Spleen (tissue), 13 donors: ENCODE measurements around the gene AKAP10. TPM values are rescaled to one million over a fixed set of nuclear protein-coding genes. Genes with fewer than 3 reads are reported as not detected.
"Not testable (repeated sequence)": the region's sequence is repeated elsewhere in the genome, so short reads cannot be mapped to it uniquely, and the experiment has no call there.

ENCODE experiments used
- DNase-seq: peaks from one replicate; pipeline ENCODE4 v3.0.0-alpha.2; 2020
- H3K27ac ChIP-seq, 8 donors: fragments of 200-600 bp; sonication (generic) in 7 of 8; 1 replicate in 4 of 8; 2 replicates in 4 of 8; pipeline versions ENCODE4 v1.5.0 to v1.8.0; 2016 to 2021; ENCODE audit warnings: inconsistent platforms in 4 of 8, mild to moderate bottlenecking in 4 of 8, moderate library complexity in 1 of 8
- H3K27me3 ChIP-seq, 7 donors: fragments of 200-600 bp; sonication (generic) in 6 of 7; replicated peaks in 1 of 7; 1 replicate in 4 of 7; 2 replicates in 3 of 7; pipeline versions ENCODE4 v1.5.0 to v1.8.0; 2016 to 2021; ENCODE audit warnings: inconsistent platforms in 3 of 7, mild to moderate bottlenecking in 1 of 7
- H3K36me3 ChIP-seq, 6 donors: fragments of 200-600 bp; sonication (generic) in 5 of 6; 1 replicate in 4 of 6; 2 replicates in 2 of 6; pipeline versions ENCODE4 v1.5.0 to v1.8.0; 2016 to 2021; ENCODE audit warnings: inconsistent platforms in 2 of 6
- H3K4me1 ChIP-seq, 6 donors: fragments of 200-600 bp; sonication (generic) in 5 of 6; 1 replicate in 3 of 6; 2 replicates in 3 of 6; pipeline versions ENCODE4 v1.5.0 to v1.8.0; 2016 to 2021; ENCODE audit warnings: inconsistent platforms in 3 of 6
- H3K4me3 ChIP-seq, 8 donors: fragments of 200-600 bp; sonication (generic) in 7 of 8; 1 replicate in 4 of 8; 2 replicates in 4 of 8; pipeline versions ENCODE4 v1.5.0 to v1.8.0; 2016 to 2021; ENCODE audit warnings: inconsistent platforms in 4 of 8, mild to moderate bottlenecking in 4 of 8, moderate library complexity in 2 of 8
- H3K9me3 ChIP-seq, 8 donors: fragments of 200-600 bp; sonication (generic) in 7 of 8; 1 replicate in 4 of 8; 2 replicates in 4 of 8; pipeline versions ENCODE4 v1.5.0 to v1.8.0; 2016 to 2021; ENCODE audit warnings: inconsistent platforms in 4 of 8
- POLR2A ChIP-seq, 3 donors: fragments of 450-650 bp; IDR thresholded peaks; one replicate each; pipeline ENCODE4 v1.5.1; 2017; ENCODE audit warnings: antibody characterized with exemption in 3 of 3, mild to moderate bottlenecking in 1 of 3
- POLR2AphosphoS5 ChIP-seq, 3 donors: sonication (generic); formaldehyde crosslinking; IDR thresholded peaks; one replicate each; pipeline ENCODE4 v1.5.1; 2017; ENCODE audit warnings: antibody characterized with exemption in 3 of 3
- WGBS, 5 donors: extraction: QIAGEN DNeasy Blood & Tissue Kit in 3 of 5; methylation state at CpG; one replicate each; pipeline versions ENCODE4 v1.1.5 to v1.1.7; 2013 to 2018; 5-methylcytosine and 5-hydroxymethylcytosine counted together
- intact Hi-C: fragments of 100-400 bp; cut with DNase I; formaldehyde crosslinking; loops from one replicate; pipeline ENCODE4 v1.15.0; 2023; ENCODE audit warnings: low total_unique reads
- long read RNA-seq, 2 donors: transcript quantifications; one replicate each; lab custom pipeline, GENCODE V29; 2026
- polyA plus RNA-seq, 3 donors: library from polyadenylated mRNA; stranded (reverse); fragments of 200-250 nt; gene quantifications; one replicate each; pipeline ENCODE4 v1.2.1, GENCODE V29; 2013
- total RNA-seq, 7 donors: library from RNA; depleted of rRNA in 3 of 7; stranded (reverse); fragments of >200 nt in 3 of 7; fragmentation: NEBNext Ultra II Directional in 4 of 7; extraction: Animal tissue kit (Norgen Biotek cat#: 25700) in 4 of 7; gene quantifications; one replicate each; pipeline versions ENCODE4 v1.1.0 to v1.2.1, GENCODE V29; 2016 to 2021
- TF ChIP-seq, protein P1 (sequence below), 11 experiments: fragments of 200-600 bp in 7 of 11; fragments of 450-650 bp in 4 of 11; sonication (generic) in 4 of 11; IDR thresholded peaks in 8 of 11; conservative IDR thresholded peaks in 3 of 11; 1 replicate in 7 of 11; 2 replicates in 4 of 11; pipeline versions ENCODE4 v1.4.0 to v1.8.0; 2016 to 2021; ENCODE audit warnings: antibody characterized with exemption in 11 of 11, inconsistent platforms in 4 of 11, mild to moderate bottlenecking in 1 of 11
- donor health status: healthy with polysubstance abuse.
- donor health status: DM: no; HTN: no; CAD: no; lungs with moderate emphysema.
- donor health status: DM: no; HTN: no; CAD: no.
- donor health status: Bipolar disorder and iron deficiency.
- donor health status: healthy.
- donor health status: DM: no; HTN: no; CAD: no.
- donor health status: DM: yes; HTN: yes; CAD: no.

AKAP10 gene, protein sequence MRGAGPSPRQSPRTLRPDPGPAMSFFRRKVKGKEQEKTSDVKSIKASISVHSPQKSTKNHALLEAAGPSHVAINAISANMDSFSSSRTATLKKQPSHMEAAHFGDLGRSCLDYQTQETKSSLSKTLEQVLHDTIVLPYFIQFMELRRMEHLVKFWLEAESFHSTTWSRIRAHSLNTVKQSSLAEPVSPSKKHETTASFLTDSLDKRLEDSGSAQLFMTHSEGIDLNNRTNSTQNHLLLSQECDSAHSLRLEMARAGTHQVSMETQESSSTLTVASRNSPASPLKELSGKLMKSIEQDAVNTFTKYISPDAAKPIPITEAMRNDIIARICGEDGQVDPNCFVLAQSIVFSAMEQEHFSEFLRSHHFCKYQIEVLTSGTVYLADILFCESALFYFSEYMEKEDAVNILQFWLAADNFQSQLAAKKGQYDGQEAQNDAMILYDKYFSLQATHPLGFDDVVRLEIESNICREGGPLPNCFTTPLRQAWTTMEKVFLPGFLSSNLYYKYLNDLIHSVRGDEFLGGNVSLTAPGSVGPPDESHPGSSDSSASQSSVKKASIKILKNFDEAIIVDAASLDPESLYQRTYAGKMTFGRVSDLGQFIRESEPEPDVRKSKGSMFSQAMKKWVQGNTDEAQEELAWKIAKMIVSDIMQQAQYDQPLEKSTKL
- total RNA-seq: 10 to 100 TPM; 43.3 to 69.8 (median 65.5) TPM
- polyA plus RNA-seq: 10 to 100 TPM in 1 of 3 donors, 1 to 10 TPM in 2; 6.9 to 10.8 (median 7.8) TPM
- long read RNA-seq, donor 1, full-length matches to known transcripts: 5 of 5 reads
- long read RNA-seq, donor 1, partial matches to known transcripts: 0 of 5 reads
- long read RNA-seq, donor 1, other reads (novel, unspliced or antisense): 0 of 5 reads
- long read RNA-seq, donor 2, full-length matches to known transcripts: 3 of 3 reads
- long read RNA-seq, donor 2, partial matches to known transcripts: 0 of 3 reads
- long read RNA-seq, donor 2, other reads (novel, unspliced or antisense): 0 of 3 reads

DNA sequence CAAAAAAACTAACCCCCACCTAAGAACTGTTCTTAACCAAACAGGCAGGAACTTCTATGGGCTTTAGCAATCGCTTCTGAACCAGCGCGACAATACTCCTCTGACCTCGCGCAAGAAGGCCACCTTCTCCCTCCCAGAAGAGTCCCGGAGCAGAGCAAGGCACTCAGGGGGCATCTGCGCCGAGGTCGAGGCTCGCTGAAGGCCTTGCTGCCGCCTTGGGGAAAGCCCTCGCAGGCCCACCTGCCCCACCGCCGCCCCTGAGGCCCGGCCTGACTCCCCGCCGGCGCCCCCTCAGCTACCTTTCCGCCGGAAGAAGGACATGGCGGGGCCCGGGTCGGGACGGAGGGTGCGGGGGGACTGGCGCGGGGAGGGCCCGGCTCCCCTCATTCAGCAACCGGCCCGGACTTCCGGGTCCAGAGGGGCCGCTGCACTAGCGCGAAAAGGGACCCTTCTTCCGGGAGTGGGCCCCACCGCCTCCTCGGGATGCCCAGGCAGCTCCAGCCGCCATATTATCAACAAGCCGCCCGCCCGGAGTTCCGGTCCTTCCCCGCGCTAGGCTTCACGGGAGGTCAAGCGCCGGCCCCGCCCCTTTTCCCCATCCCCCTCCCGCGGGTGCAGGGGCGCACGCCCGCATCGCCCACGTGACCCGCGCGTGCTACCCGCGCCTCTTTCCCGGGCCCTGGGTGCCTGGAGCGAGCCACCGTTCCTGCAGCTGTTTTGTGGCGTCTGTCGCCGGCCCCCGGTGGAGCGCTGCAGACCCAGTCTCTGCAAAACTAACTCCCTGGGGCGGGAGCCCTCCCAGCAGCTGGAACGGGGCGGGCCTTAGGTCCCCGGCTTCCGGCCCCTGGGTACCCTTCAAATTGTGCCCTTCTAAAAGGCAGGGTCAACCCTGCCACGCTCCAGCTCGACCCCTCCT lies at the start of gene AKAP10:
Gene AKAP10, minus strand, starts transcription at position 536 of the 916 bp plus-strand sequence. Its CDS starts 149 bp downstream, at position 387.
- TF ChIP-seq, protein P1, sequence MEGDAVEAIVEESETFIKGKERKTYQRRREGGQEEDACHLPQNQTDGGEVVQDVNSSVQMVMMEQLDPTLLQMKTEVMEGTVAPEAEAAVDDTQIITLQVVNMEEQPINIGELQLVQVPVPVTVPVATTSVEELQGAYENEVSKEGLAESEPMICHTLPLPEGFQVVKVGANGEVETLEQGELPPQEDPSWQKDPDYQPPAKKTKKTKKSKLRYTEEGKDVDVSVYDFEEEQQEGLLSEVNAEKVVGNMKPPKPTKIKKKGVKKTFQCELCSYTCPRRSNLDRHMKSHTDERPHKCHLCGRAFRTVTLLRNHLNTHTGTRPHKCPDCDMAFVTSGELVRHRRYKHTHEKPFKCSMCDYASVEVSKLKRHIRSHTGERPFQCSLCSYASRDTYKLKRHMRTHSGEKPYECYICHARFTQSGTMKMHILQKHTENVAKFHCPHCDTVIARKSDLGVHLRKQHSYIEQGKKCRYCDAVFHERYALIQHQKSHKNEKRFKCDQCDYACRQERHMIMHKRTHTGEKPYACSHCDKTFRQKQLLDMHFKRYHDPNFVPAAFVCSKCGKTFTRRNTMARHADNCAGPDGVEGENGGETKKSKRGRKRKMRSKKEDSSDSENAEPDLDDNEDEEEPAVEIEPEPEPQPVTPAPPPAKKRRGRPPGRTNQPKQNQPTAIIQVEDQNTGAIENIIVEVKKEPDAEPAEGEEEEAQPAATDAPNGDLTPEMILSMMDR (IDR thresholded peaks at IDR 0.05 in 8 of 11, conservative IDR thresholded peaks at IDR 0.05 in 3 of 11): no peak
- peak in 1 of 3 donors; percentile 10 for TF ChIP-seq POLR2A (IDR thresholded peaks at IDR 0.05)
- peak; percentile 85 to 92 (median 86) for TF ChIP-seq POLR2AphosphoS5 (IDR thresholded peaks at IDR 0.05)
- WGBS, 5 donors: 0 to 1% (median 0%) methylated on average over 41 to 75 of the region's 75 CpGs
- peak; percentile 99 for DNase-seq
- Histone ChIP-seq H3K27ac (peak within 1 kb of the TSS; percentile 92 to 100 (median 98)), H3K9me3 (no peaks in the 10 kb centered on the region), H3K27me3 (no peaks in the 10 kb centered on the region), H3K4me3 (peak within 1 kb of the TSS; percentile 61 to 100 (median 97)), H3K36me3 (peaks cover 0 to 33% (median 4%) of the 10 kb centered on the region in 6 donors), H3K4me1 (peaks cover 20 to 77% (median 66%) of the 10 kb centered on the region in 6 donors)
- intact Hi-C loops: no loop called here

- TF ChIP-seq, protein P1 (IDR thresholded peaks at IDR 0.05 in 8 of 11, conservative IDR thresholded peaks at IDR 0.05 in 3 of 11): no peak
- TF ChIP-seq POLR2AphosphoS5 (IDR thresholded peaks at IDR 0.05) (no peak), POLR2A (IDR thresholded peaks at IDR 0.05) (no peak)
- Histone ChIP-seq H3K4me1 (no peaks in the 10 kb centered on the region), H3K4me3 (no peak overlapping the region), H3K27ac (no peak overlapping the region), H3K9me3 (no peaks in the 10 kb centered on the region), H3K36me3 (no peaks in the 10 kb centered on the region), H3K27me3 (no peaks in the 10 kb centered on the region)
- intact Hi-C loops: no loop called here
- no peak for DNase-seq
Observed at GRCh38 chr17:20026960-20027359, 49.3 kb upstream of the AKAP10 start.

DNA sequence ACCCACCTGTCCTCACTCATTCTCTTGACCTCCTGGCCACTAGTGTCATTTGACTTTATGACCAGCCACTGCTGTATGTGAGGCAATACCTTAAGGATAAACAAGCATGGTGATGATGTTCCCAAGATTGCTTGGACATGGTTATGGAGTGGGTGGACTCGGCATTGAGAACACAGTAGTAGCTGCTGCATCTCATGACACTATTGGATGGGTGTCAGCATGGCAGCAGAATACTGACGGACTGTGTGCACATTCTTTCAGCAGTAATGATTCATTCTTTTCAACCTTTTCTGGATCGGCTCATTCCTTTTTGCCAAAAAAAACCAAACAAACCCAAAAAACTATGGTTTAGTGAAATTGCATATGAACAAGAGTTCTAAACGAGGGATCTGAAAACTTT lies 45.1 kb upstream of the AKAP10 start:
- Histone ChIP-seq H3K36me3 (no peaks in the 10 kb centered on the region), H3K27ac (no peak overlapping the region), H3K4me3 (no peak overlapping the region), H3K27me3 (no peaks in the 10 kb centered on the region), H3K9me3 (no peaks in the 10 kb centered on the region), H3K4me1 (no peaks in the 10 kb centered on the region)
- 69 to 89% (median 85%) methylated on average over 4 of the region's 4 CpGs for WGBS, 5 donors
- intact Hi-C loops: no loop called here
- no peak for DNase-seq
- TF ChIP-seq POLR2A (IDR thresholded peaks at IDR 0.05) (no peak), POLR2AphosphoS5 (IDR thresholded peaks at IDR 0.05) (no peak)
- TF ChIP-seq, protein P1 (IDR thresholded peaks at IDR 0.05 in 8 of 11, conservative IDR thresholded peaks at IDR 0.05 in 3 of 11): no peak

DNA sequence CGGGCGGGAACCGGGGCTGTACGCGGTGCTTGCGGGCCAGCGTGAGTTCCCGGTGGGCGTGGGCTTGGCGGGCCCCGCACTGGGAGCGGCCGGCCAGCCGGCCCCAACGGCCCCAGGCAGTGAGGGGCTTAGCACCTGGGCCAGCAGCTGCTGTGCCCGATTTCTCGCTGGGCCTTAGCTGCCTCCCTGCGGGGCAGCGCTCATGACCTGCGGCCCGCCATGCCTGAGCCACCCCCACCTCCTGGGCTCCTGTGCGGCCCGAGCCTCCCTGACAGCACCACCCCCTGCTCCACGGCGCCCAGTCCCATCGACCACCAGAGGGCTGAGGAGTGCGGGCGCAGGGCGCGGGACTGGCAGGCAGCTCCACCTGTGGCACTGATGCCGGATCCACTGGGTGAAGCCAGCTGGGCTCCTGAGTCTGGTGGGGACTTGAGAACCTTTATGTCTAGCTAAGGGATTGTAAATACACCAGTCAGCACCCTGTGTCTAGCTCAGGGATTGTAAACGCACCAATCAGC lies 38.9 kb upstream of the AKAP10 start:
- H3K4me3 ChIP-seq, H3K9me3 ChIP-seq, H3K4me1 ChIP-seq, H3K36me3 ChIP-seq, intact Hi-C loops, DNase-seq, H3K27ac ChIP-seq: not testable (repeated sequence)
- WGBS, 5 donors: 95 to 99% (median 96%) methylated on average over 14 to 32 of the region's 32 CpGs
- H3K27me3 ChIP-seq: peaks cover 0 to 57% (median 15%) of the 10 kb centered on the region in 7 donors
